Measurements from ENCODE around the gene CFLAR. TPM values are rescaled to one million over a fixed set of nuclear protein-coding genes. Genes with fewer than 3 reads are reported as not detected.
A peak's percentile ranks its signal among the peaks of the same experiment; 100 is the strongest.

The CFLAR gene
- total and polyA plus RNA-seq, 2 of the 13 experiments (the other 11 are each of a cell fraction or from before 2014, with no cell fraction given) = 43.8 to 92.1 TPM

DNA sequence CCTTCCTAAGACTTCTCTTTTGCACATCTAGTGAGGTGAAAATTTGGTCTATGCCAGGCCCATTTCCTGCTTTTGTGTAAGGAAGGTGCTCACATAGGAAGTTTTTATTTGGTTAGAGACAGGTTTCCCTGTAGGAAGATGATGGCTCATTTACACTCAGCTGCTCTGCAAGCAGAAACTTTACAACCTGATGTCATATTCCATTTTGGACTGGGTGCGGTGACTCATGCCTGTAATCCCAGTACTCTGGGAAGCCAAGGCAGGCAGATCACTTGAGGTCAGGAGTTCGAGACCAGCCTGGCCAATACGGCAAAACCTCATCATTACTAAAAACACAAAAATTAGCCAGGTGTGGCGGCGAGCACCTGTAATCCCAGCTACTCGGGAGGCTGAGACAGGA is 102.8 kb downstream of the CFLAR start (continued):
- TF ChIP-seq, protein P1, sequence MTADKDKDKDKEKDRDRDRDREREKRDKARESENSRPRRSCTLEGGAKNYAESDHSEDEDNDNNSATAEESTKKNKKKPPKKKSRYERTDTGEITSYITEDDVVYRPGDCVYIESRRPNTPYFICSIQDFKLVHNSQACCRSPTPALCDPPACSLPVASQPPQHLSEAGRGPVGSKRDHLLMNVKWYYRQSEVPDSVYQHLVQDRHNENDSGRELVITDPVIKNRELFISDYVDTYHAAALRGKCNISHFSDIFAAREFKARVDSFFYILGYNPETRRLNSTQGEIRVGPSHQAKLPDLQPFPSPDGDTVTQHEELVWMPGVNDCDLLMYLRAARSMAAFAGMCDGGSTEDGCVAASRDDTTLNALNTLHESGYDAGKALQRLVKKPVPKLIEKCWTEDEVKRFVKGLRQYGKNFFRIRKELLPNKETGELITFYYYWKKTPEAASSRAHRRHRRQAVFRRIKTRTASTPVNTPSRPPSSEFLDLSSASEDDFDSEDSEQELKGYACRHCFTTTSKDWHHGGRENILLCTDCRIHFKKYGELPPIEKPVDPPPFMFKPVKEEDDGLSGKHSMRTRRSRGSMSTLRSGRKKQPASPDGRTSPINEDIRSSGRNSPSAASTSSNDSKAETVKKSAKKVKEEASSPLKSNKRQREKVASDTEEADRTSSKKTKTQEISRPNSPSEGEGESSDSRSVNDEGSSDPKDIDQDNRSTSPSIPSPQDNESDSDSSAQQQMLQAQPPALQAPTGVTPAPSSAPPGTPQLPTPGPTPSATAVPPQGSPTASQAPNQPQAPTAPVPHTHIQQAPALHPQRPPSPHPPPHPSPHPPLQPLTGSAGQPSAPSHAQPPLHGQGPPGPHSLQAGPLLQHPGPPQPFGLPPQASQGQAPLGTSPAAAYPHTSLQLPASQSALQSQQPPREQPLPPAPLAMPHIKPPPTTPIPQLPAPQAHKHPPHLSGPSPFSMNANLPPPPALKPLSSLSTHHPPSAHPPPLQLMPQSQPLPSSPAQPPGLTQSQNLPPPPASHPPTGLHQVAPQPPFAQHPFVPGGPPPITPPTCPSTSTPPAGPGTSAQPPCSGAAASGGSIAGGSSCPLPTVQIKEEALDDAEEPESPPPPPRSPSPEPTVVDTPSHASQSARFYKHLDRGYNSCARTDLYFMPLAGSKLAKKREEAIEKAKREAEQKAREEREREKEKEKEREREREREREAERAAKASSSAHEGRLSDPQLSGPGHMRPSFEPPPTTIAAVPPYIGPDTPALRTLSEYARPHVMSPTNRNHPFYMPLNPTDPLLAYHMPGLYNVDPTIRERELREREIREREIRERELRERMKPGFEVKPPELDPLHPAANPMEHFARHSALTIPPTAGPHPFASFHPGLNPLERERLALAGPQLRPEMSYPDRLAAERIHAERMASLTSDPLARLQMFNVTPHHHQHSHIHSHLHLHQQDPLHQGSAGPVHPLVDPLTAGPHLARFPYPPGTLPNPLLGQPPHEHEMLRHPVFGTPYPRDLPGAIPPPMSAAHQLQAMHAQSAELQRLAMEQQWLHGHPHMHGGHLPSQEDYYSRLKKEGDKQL (CRISPR knock-in tag; IDR thresholded peaks at IDR 0.05; ENCODE audit: low read depth) = no peak

DNA sequence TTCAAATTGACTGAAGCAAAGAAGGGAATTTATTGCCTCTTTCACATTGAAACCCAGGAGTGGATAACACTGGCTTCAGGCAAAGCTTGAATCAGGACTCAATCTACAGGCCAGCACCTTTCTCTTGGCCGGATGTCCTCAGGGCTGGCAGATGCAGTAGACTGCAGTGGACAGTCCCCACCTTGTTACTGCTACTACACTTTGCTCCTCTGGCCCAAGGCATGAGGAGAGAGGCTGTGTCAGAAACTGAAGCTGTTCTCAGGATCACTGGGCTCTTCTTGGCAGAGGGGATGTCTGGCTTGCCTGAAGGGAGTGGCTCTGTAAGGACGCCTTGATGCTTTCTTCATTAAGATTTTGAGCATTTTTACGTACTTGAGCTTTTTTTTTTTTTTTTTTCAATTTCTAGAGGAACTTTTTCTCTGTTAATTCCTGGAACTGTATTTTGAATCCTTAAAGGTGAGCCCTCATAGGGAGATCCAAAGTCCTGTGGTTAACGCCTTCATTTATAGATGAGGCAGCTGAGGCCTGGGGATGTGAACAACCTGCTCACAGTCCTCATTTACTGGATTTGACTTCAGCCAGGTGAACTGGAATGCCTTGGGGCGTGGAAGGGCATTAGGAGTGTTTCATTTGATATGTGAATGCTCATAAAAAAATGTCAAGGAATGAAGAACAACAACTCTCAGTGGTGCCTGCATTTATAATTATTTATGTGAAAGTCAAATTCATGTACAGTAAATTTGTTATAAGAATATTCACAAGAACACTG is 103.5 kb downstream of the CFLAR start:
- intact Hi-C loops (cut with micrococcal nuclease; ENCODE audit: unreplicated experiment) (no loop called here), in situ Hi-C loops (cut with HindIII; ENCODE audit: extremely low pct_ligation_motif_present, low pct_unique_long_range_greater_than_20kb) (no loop called here)
- Histone ChIP-seq H3K9ac (ENCODE audit: insufficient read depth, low read depth, low read length) (no peak overlapping the region), H2AFZ (ENCODE audit: low read length) (no peak overlapping the region), H3K4me2 (ENCODE audit: low read depth, low read length) (no peak overlapping the region), H3K4me1 (ENCODE audit: insufficient read depth, low read length) (peaks cover 22% of the 10 kb centered on the region), H3K79me2 (ENCODE audit: insufficient read depth, low read length) (no peaks in the 10 kb centered on the region), H3K9me3 (ENCODE audit: low read length) (no peaks in the 10 kb centered on the region), H3K27ac (ENCODE audit: extremely low read length, insufficient read depth, low read length) (no peak overlapping the region), H3K36me3 (replicated peaks in 1 of 2; ENCODE audit: control insufficient read depth in 1 of 2, insufficient read depth in 2 of 2, low read length in 2 of 2) (peaks cover 12 to 37% of the 10 kb centered on the region in 2 experiments), H3K27me3 (ENCODE audit: control insufficient read depth in 1 of 2, insufficient read depth in 2 of 2, low read length in 2 of 2) (no peaks in the 10 kb centered on the region), H4K20me1 (ENCODE audit: insufficient read depth, low read length) (no peaks in the 10 kb centered on the region), H3K4me3 (replicated peaks in 1 of 3; ENCODE audit: insufficient read depth in 1 of 3, low read depth in 2 of 3, low read length in 3 of 3) (no peak overlapping the region)
- BruUV-seq (replicated peaks) = TSS peak; percentile 17
- FAIRE-seq (no peak), DNase-seq (ENCODE audit: low spot score) (no peak), ATAC-seq (no peak)
- no peak for TF ChIP-seq ZSCAN31 (CRISPR knock-in tag; IDR thresholded peaks at IDR 0.05; ENCODE audit: low read depth)
- TF ChIP-seq, protein P2, sequence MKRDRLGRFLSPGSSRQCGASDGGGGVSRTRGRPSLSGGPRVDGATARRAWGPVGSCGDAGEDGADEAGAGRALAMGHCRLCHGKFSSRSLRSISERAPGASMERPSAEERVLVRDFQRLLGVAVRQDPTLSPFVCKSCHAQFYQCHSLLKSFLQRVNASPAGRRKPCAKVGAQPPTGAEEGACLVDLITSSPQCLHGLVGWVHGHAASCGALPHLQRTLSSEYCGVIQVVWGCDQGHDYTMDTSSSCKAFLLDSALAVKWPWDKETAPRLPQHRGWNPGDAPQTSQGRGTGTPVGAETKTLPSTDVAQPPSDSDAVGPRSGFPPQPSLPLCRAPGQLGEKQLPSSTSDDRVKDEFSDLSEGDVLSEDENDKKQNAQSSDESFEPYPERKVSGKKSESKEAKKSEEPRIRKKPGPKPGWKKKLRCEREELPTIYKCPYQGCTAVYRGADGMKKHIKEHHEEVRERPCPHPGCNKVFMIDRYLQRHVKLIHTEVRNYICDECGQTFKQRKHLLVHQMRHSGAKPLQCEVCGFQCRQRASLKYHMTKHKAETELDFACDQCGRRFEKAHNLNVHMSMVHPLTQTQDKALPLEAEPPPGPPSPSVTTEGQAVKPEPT (CRISPR knock-in tag; IDR thresholded peaks at IDR 0.05; ENCODE audit: low read depth) = no peak
- CTCF ChIA-PET (ENCODE audit: low intra/inter-chr PET ratio, low total read pairs) = no interaction called here
- 97% methylated on average over 5 of the region's 5 CpGs for WGBS (ENCODE audit: low lambda C conversion rate)
- POLR2A ChIA-PET = interaction anchor here (2.8 to 3.3 kb wide), 2 partner anchors 13 to 15 kb away, joined by 11 to 21 read pairs; no protein-coding TSS in a partner anchor
